T-helper 1 cell treated with Interleukin-12 subunit alpha and Interleukin-12 subunit beta and Interleukin-4 antibody, amounts not matched to agents 30 ng/mL and 1 ng/mL, for 36 hours (primary cell): ENCODE measurements around the gene TRPC1. TPM values are rescaled to one million over a fixed set of nuclear protein-coding genes. Genes with fewer than 3 reads are reported as not detected.
"Not testable (repeated sequence)": the region's sequence is repeated elsewhere in the genome, so short reads cannot be mapped to it uniquely, and the experiment has no call there.

Experiments used
- intact Hi-C: fragments of 100-400 bp; cut with micrococcal nuclease; formaldehyde crosslinking; loops from one replicate; pipeline ENCODE4 v1.15.1; 2024
- total RNA-seq: library from RNA; stranded (reverse); gene quantifications from 2 replicates; pipeline ENCODE4 v1.2.3, GENCODE V29; 2022

The TRPC1 gene
- 0.81 and 2.0 TPM in 2 replicates for total RNA-seq

- intact Hi-C loops, result loop anchor here (1.0 to 10.0 kb wide), 15 partner anchors 128 to 1782 kb away; partner anchors contain the start of genes ATP1B3, ATR, GK5 and PLS1
Measured at GRCh38 chr3:142723968-142724681, at the start of gene TRPC1. TSS of gene TRPC1 (plus strand) at chr3:142724034. CDS start at chr3:142724560, 526 bp downstream.

GRCh38 chr3:142676151-142676550 lies 47.7 kb upstream of the TRPC1 start:
- intact Hi-C loops, result no loop called here

GRCh38 chr3:142680710-142681109 lies 43.1 kb upstream of the TRPC1 start:
- intact Hi-C loops, result no loop called here

- intact Hi-C loops, result no loop called here
Measured at GRCh38 chr3:142690613-142691012, 33.2 kb upstream of the TRPC1 start.

GRCh38 chr3:142691527-142691926 lies 32.3 kb upstream of the TRPC1 start:
- intact Hi-C loops, result no loop called here

GRCh38 chr3:142693136-142693853 lies 30.5 kb upstream of the TRPC1 start:
- intact Hi-C loops, result no loop called here

GRCh38 chr3:142694225-142694624 lies 29.6 kb upstream of the TRPC1 start:
- intact Hi-C loops, result no loop called here

GRCh38 chr3:142705198-142705597 lies 18.6 kb upstream of the TRPC1 start:
- intact Hi-C loops, result no loop called here

GRCh38 chr3:142706321-142707127 lies 17.3 kb upstream of the TRPC1 start:
- intact Hi-C loops, result no loop called here

- intact Hi-C loops, result no loop called here
Measured at GRCh38 chr3:142709207-142709606, 14.6 kb upstream of the TRPC1 start.

GRCh38 chr3:142714882-142715281 lies 9.0 kb upstream of the TRPC1 start:
- intact Hi-C loops, result not testable (repeated sequence)

GRCh38 chr3:142716102-142716501 lies 7.7 kb upstream of the TRPC1 start:
- intact Hi-C loops, result no loop called here

GRCh38 chr3:142723665-142723967 lies 218 bp upstream of the TRPC1 start:
- intact Hi-C loops, result loop anchor here (2.0 to 10.0 kb wide), 8 partner anchors 449 to 1781 kb away; partner anchors contain the start of genes ATP1B3, GK5, RASA2 and RNF7

- intact Hi-C loops, result loop anchor here (1.0 to 10.0 kb wide), 14 partner anchors 129 to 1783 kb away; partner anchors contain the start of genes ATP1B3, ATR, GK5 and PLS1
Measured at GRCh38 chr3:142724682-142725356, 985 bp downstream of the TRPC1 start.

GRCh38 chr3:142725357-142725739 lies 1.5 kb downstream of the TRPC1 start:
- intact Hi-C loops, result loop anchor here (2.0 to 10.0 kb wide), 4 partner anchors 217 to 991 kb away; partner anchors contain the start of gene RNF7

GRCh38 chr3:142726017-142726416 lies 2.2 kb downstream of the TRPC1 start:
- intact Hi-C loops, result loop anchor here (10.0 kb wide), 3 partner anchors 451 to 991 kb away; partner anchors contain the start of gene RNF7

GRCh38 chr3:142732066-142732465 lies 8.2 kb downstream of the TRPC1 start:
- intact Hi-C loops, result no loop called here

- intact Hi-C loops, result no loop called here
Measured at GRCh38 chr3:142734834-142735233, 11.0 kb downstream of the TRPC1 start.

- intact Hi-C loops, result no loop called here
Measured at GRCh38 chr3:142735462-142735861, 11.6 kb downstream of the TRPC1 start.

- intact Hi-C loops, result no loop called here
Measured at GRCh38 chr3:142738396-142738795, 14.6 kb downstream of the TRPC1 start.

- intact Hi-C loops, result no loop called here
Measured at GRCh38 chr3:142746646-142747045, 22.8 kb downstream of the TRPC1 start.
